Ascending aorta (tissue), 2 donors: Measurements from ENCODE around the gene ZNF322. TPM values are rescaled to one million over a fixed set of nuclear protein-coding genes. Genes with fewer than 3 reads are reported as not detected.
A peak's percentile ranks its signal among the peaks of the same experiment; 100 is the strongest.

ENCODE experiments used
- DNase-seq, 2 donors: peaks; one replicate each; pipeline ENCODE4 v3.0.0-alpha.2; 2019; ENCODE audit warnings: low spot score in 2 of 2
- H3K27ac ChIP-seq, 2 donors: fragments of 200-600 bp; sonication (generic); one replicate each; pipeline ENCODE4 v1.5.1; 2016 to 2017; ENCODE audit warnings: mild to moderate bottlenecking in 1 of 2
- H3K27me3 ChIP-seq: fragments of 200-600 bp; sonication (generic); one replicate; pipeline ENCODE4 v1.5.1; 2017
- H3K36me3 ChIP-seq, 2 donors: fragments of 200-600 bp; sonication (generic); one replicate each; pipeline ENCODE4 v1.5.1; 2016
- H3K4me1 ChIP-seq, 2 donors: fragments of 200-600 bp; sonication (generic); one replicate each; pipeline ENCODE4 v1.5.1; 2016 to 2017; ENCODE audit warnings: mild to moderate bottlenecking in 1 of 2
- H3K4me3 ChIP-seq, 2 donors: fragments of 200-600 bp; sonication (generic); one replicate each; pipeline ENCODE4 v1.5.1; 2016 to 2017; ENCODE audit warnings: mild to moderate bottlenecking in 1 of 2
- H3K9me3 ChIP-seq, 2 donors: fragments of 200-600 bp; sonication (generic); one replicate each; pipeline ENCODE4 v1.5.1; 2016
- intact Hi-C: fragments of 100-400 bp; cut with DNase I; formaldehyde crosslinking; loops from one replicate; pipeline ENCODE4 v1.15.1; 2023
- total RNA-seq: library from RNA; depleted of rRNA; stranded (reverse); fragments of >200 nt; gene quantifications from one replicate; pipeline ENCODE4 v1.1.0, GENCODE V29; 2016
- TF ChIP-seq, protein P1 (sequence below), 3 experiments: fragments of 200-600 bp in 2 of 3; fragments of 450-650 bp in 1 of 3; sonication (generic) in 2 of 3; IDR thresholded peaks; one replicate each; pipeline ENCODE4 v1.5.1; 2016 to 2019; ENCODE audit warnings: antibody characterized with exemption in 3 of 3, mild to moderate bottlenecking in 1 of 3, moderate library complexity in 1 of 3

The ZNF322 gene
- total RNA-seq, 1 donor from 2014 or later: 12.3 TPM

- peak overlapping the region; percentile 72 to 91 for H3K4me3 ChIP-seq
- intact Hi-C loops: loop anchor here (1.0 to 10.0 kb wide), 9 partner anchors 22 to 1270 kb away; partner anchors contain the start of gene ZNF184
- H3K27ac ChIP-seq: peak overlapping the region; percentile 86 to 91
- no peak for DNase-seq
- TF ChIP-seq, protein P1, sequence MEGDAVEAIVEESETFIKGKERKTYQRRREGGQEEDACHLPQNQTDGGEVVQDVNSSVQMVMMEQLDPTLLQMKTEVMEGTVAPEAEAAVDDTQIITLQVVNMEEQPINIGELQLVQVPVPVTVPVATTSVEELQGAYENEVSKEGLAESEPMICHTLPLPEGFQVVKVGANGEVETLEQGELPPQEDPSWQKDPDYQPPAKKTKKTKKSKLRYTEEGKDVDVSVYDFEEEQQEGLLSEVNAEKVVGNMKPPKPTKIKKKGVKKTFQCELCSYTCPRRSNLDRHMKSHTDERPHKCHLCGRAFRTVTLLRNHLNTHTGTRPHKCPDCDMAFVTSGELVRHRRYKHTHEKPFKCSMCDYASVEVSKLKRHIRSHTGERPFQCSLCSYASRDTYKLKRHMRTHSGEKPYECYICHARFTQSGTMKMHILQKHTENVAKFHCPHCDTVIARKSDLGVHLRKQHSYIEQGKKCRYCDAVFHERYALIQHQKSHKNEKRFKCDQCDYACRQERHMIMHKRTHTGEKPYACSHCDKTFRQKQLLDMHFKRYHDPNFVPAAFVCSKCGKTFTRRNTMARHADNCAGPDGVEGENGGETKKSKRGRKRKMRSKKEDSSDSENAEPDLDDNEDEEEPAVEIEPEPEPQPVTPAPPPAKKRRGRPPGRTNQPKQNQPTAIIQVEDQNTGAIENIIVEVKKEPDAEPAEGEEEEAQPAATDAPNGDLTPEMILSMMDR (IDR thresholded peaks at IDR 0.05): no peak
- peaks cover 20 to 21% of the 10 kb centered on the region in 2 donors for H3K36me3 ChIP-seq
- H3K9me3 ChIP-seq: no peaks in the 10 kb centered on the region
- peaks cover 18% of the 10 kb centered on the region for H3K27me3 ChIP-seq
- H3K4me1 ChIP-seq: peaks cover 4 to 6% of the 10 kb centered on the region in 2 donors
Observed at GRCh38 chr6:26594730-26595632, 64.6 kb downstream of the ZNF322 start.

DNA sequence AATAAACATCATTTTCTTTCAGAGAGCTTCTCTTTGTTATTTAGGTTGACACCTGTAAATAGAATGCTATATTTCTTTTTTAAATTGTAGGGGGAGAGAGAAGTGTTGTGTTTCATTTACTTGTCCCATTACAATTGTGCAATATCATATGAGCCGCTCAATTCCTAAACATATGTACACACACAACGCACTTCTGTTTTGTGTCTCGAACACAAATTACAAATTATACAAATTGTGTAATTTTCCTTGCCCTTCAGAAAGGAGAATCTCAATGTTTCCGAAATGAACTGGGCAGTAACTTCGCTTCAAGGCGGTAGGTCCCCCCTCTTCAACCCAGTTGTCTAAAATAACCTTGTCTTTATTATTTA, 65.4 kb downstream of the ZNF322 start:
- intact Hi-C loops: loop anchor here (2.0 to 10.0 kb wide), 5 partner anchors 73 to 1271 kb away; partner anchors contain the start of gene ZNF184
- Histone ChIP-seq H3K27ac (no peak overlapping the region), H3K9me3 (no peaks in the 10 kb centered on the region), H3K27me3 (peaks cover 18% of the 10 kb centered on the region), H3K36me3 (peaks cover 12% of the 10 kb centered on the region in 2 donors), H3K4me3 (no peak overlapping the region), H3K4me1 (peaks cover 4 to 6% of the 10 kb centered on the region in 2 donors)
- TF ChIP-seq, protein P1 (IDR thresholded peaks at IDR 0.05): no peak
- DNase-seq: no peak

GRCh38 chr6:26593278-26594130, 66.0 kb downstream of the ZNF322 start:
- Histone ChIP-seq H3K4me3 (no peak overlapping the region), H3K4me1 (peaks cover 4 to 6% of the 10 kb centered on the region in 2 donors), H3K27ac (no peak overlapping the region), H3K9me3 (no peaks in the 10 kb centered on the region), H3K27me3 (peaks cover 18% of the 10 kb centered on the region), H3K36me3 (peaks cover 6 to 7% of the 10 kb centered on the region in 2 donors)
- intact Hi-C loops: loop anchor here (2.0 to 10.0 kb wide), 5 partner anchors 73 to 1271 kb away; partner anchors contain the start of gene ZNF184
- DNase-seq: no peak
- TF ChIP-seq, protein P1 (IDR thresholded peaks at IDR 0.05): no peak

DNA sequence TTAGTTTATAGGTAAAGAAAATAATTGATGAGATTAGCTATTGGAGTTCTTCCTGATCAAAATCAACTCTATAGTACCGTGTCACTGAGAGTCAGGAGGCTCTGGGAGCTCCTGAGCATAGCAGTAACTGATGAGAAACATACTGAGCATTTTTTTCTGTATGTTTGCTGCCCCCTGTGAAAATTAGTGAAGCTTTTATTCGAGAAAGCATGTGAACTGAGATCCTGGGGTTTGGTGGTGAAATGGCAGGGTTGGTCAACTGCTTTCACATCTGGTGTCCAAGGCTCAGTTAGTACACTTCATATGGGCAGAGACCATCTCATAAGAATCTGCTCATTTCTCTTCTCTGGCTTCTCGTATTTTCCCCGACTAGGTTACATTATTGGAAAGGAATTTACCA, 66.9 kb downstream of the ZNF322 start:
- TF ChIP-seq, protein P1 (IDR thresholded peaks at IDR 0.05): no peak
- no peaks in the 10 kb centered on the region for H3K36me3 ChIP-seq
- H3K9me3 ChIP-seq: no peaks in the 10 kb centered on the region
- peaks cover 2% of the 10 kb centered on the region in 2 donors for H3K4me1 ChIP-seq
- no peak for DNase-seq
- intact Hi-C loops: loop anchor here (10.0 kb wide), 4 partner anchors 882 to 1272 kb away; partner anchors contain the start of gene ZNF184
- H3K4me3 ChIP-seq: no peak overlapping the region
- no peak overlapping the region for H3K27ac ChIP-seq
- H3K27me3 ChIP-seq: peaks cover 22% of the 10 kb centered on the region

DNA sequence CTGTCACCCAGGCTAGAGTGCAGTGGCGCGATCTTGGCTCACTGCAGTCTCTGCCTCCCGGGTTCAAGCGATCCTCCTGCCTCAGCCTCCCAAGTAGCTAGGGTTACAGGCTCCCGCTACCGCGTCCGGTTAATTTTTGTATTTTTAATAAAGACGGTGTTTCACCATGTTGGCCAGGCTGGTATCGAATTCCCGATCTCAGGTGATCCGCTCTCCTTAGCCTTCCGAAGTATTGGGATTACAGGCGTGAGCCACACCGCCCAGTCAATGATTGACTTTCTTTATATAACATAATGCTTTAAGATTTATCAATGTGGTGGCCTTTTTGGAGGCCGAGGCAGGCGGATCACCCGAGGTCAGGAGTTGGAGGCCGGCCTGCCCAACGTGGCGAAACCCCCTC, 70.6 kb downstream of the ZNF322 start:
- DNase-seq: no peak
- no peak overlapping the region for H3K27ac ChIP-seq
- no peaks in the 10 kb centered on the region for H3K4me1 ChIP-seq
- H3K9me3 ChIP-seq: no peaks in the 10 kb centered on the region
- no peaks in the 10 kb centered on the region for H3K36me3 ChIP-seq
- TF ChIP-seq, protein P1 (IDR thresholded peaks at IDR 0.05): no peak
- peaks cover 22% of the 10 kb centered on the region for H3K27me3 ChIP-seq
- intact Hi-C loops: no loop called here
- H3K4me3 ChIP-seq: no peak overlapping the region
